Neural progenitor cell (in vitro differentiated cells): Measurements from ENCODE around the gene MLN.

Experiments
- EZH2 ChIP-seq: fragments of 200-600 bp; sonication (generic); IDR thresholded peaks from 2 replicates; pipeline ENCODE4 v1.6.1; 2017; ENCODE audit warnings: antibody characterized with exemption, mild to moderate bottlenecking, moderate library complexity
- TF ChIP-seq, protein P1 (sequence below): fragments of 200-600 bp; sonication (generic); IDR thresholded peaks from 2 replicates; pipeline ENCODE4 v1.5.1; 2017; ENCODE audit warnings: antibody characterized with exemption, mild to moderate bottlenecking

DNA sequence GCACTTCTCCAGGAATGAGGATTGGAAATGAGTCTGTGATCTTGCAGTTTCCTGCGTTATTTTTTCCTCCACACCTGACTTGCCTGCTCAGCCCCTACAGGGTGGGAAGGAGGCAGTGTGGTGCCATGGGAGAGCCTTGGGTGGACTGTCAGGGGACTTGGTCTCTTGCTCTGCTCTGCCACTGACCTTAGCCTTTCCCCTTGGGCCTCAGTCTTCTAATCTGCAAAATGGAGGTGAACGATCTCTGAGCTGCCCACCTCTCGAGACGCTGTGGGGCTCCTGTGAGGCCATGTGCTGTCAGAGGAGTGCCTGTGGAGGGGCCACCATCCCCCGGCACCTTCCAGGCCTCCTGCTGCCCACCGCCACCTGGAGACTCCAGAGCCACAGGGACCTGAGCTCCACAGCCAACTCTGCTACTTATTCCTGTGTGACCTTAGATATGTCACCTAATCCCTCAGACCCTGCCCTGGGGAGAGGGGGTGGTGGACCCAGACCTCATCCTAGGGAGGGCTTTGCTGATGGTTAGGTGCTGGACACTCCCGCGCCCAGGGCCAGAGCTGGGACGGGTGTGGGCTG lies 45.8 kb upstream of the MLN start:
- TF ChIP-seq, protein P1, sequence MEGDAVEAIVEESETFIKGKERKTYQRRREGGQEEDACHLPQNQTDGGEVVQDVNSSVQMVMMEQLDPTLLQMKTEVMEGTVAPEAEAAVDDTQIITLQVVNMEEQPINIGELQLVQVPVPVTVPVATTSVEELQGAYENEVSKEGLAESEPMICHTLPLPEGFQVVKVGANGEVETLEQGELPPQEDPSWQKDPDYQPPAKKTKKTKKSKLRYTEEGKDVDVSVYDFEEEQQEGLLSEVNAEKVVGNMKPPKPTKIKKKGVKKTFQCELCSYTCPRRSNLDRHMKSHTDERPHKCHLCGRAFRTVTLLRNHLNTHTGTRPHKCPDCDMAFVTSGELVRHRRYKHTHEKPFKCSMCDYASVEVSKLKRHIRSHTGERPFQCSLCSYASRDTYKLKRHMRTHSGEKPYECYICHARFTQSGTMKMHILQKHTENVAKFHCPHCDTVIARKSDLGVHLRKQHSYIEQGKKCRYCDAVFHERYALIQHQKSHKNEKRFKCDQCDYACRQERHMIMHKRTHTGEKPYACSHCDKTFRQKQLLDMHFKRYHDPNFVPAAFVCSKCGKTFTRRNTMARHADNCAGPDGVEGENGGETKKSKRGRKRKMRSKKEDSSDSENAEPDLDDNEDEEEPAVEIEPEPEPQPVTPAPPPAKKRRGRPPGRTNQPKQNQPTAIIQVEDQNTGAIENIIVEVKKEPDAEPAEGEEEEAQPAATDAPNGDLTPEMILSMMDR = no peak
- TF ChIP-seq EZH2 = no peak
